Fibroblast of lung (primary cell): ENCODE data around the gene RAP2C. TPM values are rescaled to one million over a fixed set of nuclear protein-coding genes. Genes with fewer than 3 reads are reported as not detected.

ENCODE experiments used
- DNase-seq, 2 donors: peaks; one replicate each; pipeline versions ENCODE4 v3.0.0 to v3.0.0-alpha.2; 2010; ENCODE audit warnings: low read depth in 2 of 2
- H2AFZ ChIP-seq: 2 replicates; pipeline ENCODE4 v1.5.1; 2012; ENCODE audit warnings: low read length, control low read depth, inconsistent platforms
- H3K27ac ChIP-seq: 2 replicates; pipeline ENCODE4 v1.5.1; 2011; ENCODE audit warnings: low read length, control low read depth; ENCODE audit not compliant: insufficient read depth
- H3K27me3 ChIP-seq: 2 replicates; pipeline ENCODE4 v1.5.1; 2011; ENCODE audit warnings: mild to moderate bottlenecking, low read length; ENCODE audit not compliant: control insufficient read depth, insufficient read depth
- H3K36me3 ChIP-seq: 2 replicates; pipeline ENCODE4 v1.5.1; 2011; ENCODE audit warnings: low read length; ENCODE audit not compliant: control insufficient read depth, insufficient read depth
- H3K4me1 ChIP-seq: 2 replicates; pipeline ENCODE4 v1.5.1; 2011; ENCODE audit warnings: low read length; ENCODE audit not compliant: control insufficient read depth, insufficient read depth; ENCODE audit errors: extremely low read depth
- H3K4me2 ChIP-seq: 2 replicates; pipeline ENCODE4 v1.5.1; 2011; ENCODE audit warnings: low read length, control low read depth; ENCODE audit not compliant: insufficient read depth; ENCODE audit errors: extremely low read depth
- H3K4me3 ChIP-seq, 4 experiments: fragments of 200-600 bp in 1 of 4; sonication (generic) in 1 of 4; replicated peaks in 1 of 4; 2 replicates each; pipeline ENCODE4 v1.5.1; 2011 to 2016; ENCODE audit warnings: low read length in 4 of 4, low read depth in 3 of 4, mild to moderate bottlenecking in 3 of 4, control low read depth in 2 of 4, inconsistent platforms in 1 of 4, mixed read lengths in 1 of 4; ENCODE audit not compliant: insufficient read depth in 1 of 4; ENCODE audit errors: control extremely low read depth in 1 of 4
- H3K79me2 ChIP-seq: 2 replicates; pipeline ENCODE4 v1.5.1; 2012; ENCODE audit warnings: mild to moderate bottlenecking, low read length, inconsistent platforms; ENCODE audit not compliant: control insufficient read depth, insufficient read depth
- H3K9ac ChIP-seq: 2 replicates; pipeline ENCODE4 v1.5.1; 2011; ENCODE audit warnings: mild to moderate bottlenecking, low read length, control low read depth; ENCODE audit not compliant: insufficient read depth
- H3K9me3 ChIP-seq: 2 replicates; pipeline ENCODE4 v1.5.1; 2012; ENCODE audit warnings: low read depth, low read length; ENCODE audit not compliant: control insufficient read depth, insufficient read depth
- H4K20me1 ChIP-seq: 2 replicates; pipeline ENCODE4 v1.5.1; 2011; ENCODE audit warnings: low read length; ENCODE audit not compliant: control insufficient read depth, insufficient read depth; ENCODE audit errors: extremely low read depth
- CTCF ChIP-seq, 2 donors: IDR thresholded peaks in 1 of 2; conservative IDR thresholded peaks in 1 of 2; 1 replicate in 1 of 2; 2 replicates in 1 of 2; pipeline ENCODE4 v1.5.1; 2011 to 2012; ENCODE audit warnings: low read length in 2 of 2, control low read depth in 1 of 2, inconsistent platforms in 1 of 2, low read depth in 1 of 2, mild to moderate bottlenecking in 1 of 2
- EZH2 ChIP-seq: IDR thresholded peaks from 2 replicates; pipeline ENCODE4 v1.5.1; 2012; ENCODE audit warnings: low read length, control low read depth, mild to moderate bottlenecking; ENCODE audit errors: missing control alignments
- polyA plus RNA-seq, 2 donors: library from polyadenylated mRNA; depleted of rRNA in 1 of 2; stranded (reverse) in 1 of 2; unstranded in 1 of 2; fragments of >200 nt; gene quantifications; 2 replicates each; pipeline ENCODE4 v1.2.1, GENCODE V29; 2011 to 2012; ENCODE audit warnings: missing spikeins in 1 of 2
- total RNA-seq: library from RNA; depleted of rRNA; stranded (reverse); fragments of >200 nt; gene quantifications from 2 replicates; pipeline ENCODE4 v1.2.1, GENCODE V29; 2014

The RAP2C gene
- total and polyA plus RNA-seq, 2 donors (not counting 1 experiment from before 2014, with no cell fraction given): 18.5 to 24.4 TPM

DNA sequence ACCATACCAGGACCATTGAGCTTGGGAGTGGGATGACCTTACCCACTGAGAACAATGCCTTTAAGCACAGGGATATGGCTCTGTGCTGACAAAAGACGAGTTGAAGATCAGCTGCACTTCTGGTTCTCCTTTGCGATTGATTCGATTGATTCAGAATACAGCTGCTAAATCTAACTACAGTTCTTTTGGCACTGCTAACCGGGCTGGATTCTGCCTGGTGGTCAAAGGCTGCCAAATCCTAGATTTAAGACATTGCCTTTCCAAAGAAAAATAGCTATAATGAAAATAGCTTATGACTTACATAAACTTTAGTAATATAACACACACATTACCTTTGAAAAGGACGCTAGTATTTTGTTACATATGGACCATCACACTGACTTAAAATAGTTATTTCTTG, 18.3 kb downstream of the RAP2C start:
- Histone ChIP-seq H3K9me3 (no peaks in the 10 kb centered on the region), H3K79me2 (no peaks in the 10 kb centered on the region), H2AFZ (no peak overlapping the region), H3K4me1 (no peaks in the 10 kb centered on the region), H3K4me2 (no peak overlapping the region), H3K27me3 (no peaks in the 10 kb centered on the region), H3K4me3 (no peak overlapping the region), H4K20me1 (no peaks in the 10 kb centered on the region), H3K9ac (no peak overlapping the region), H3K36me3 (no peaks in the 10 kb centered on the region), H3K27ac (no peak overlapping the region)
- TF ChIP-seq CTCF (conservative IDR thresholded peaks at IDR 0.05 in 1 of 2, IDR thresholded peaks at IDR 0.05 in 1 of 2; ENCODE audit: low read depth in 1 of 2, low read length in 2 of 2) (no peak), EZH2 (no peak)
- DNase-seq: no peak

DNA sequence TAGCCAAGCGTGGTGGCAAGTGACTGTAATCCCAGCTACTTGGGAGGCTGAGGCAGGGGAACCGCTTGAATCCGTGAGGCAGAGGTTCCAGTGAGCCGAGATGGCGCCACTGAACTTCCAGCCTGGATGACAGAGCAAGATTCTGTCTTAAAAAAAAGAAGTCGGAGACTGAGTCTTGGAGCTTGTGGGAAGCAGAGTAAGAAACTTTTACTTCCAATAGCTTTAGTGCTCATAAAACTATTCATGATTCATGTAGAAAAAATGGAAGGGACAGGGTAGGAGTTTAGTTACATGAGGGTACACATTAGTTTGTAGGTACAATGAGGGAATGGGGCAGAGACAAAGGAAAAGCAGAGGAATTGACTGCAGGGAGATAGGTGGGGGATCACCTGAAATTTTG, 19.3 kb downstream of the RAP2C start:
- H3K27me3 ChIP-seq: no peaks in the 10 kb centered on the region
- no peaks in the 10 kb centered on the region for H3K9me3 ChIP-seq
- no peak overlapping the region for H3K4me3 ChIP-seq
- peak in 1 of 2 donors; percentile 23 for DNase-seq
- H3K9ac ChIP-seq: no peak overlapping the region
- TF ChIP-seq EZH2 (no peak), CTCF (conservative IDR thresholded peaks at IDR 0.05 in 1 of 2, IDR thresholded peaks at IDR 0.05 in 1 of 2; ENCODE audit: low read depth in 1 of 2, low read length in 2 of 2) (no peak)
- no peak overlapping the region for H3K4me2 ChIP-seq
- H4K20me1 ChIP-seq: no peaks in the 10 kb centered on the region
- H2AFZ ChIP-seq: no peak overlapping the region
- H3K36me3 ChIP-seq: no peaks in the 10 kb centered on the region
- H3K27ac ChIP-seq: no peak overlapping the region
- H3K4me1 ChIP-seq: no peaks in the 10 kb centered on the region
- H3K79me2 ChIP-seq: no peaks in the 10 kb centered on the region

DNA sequence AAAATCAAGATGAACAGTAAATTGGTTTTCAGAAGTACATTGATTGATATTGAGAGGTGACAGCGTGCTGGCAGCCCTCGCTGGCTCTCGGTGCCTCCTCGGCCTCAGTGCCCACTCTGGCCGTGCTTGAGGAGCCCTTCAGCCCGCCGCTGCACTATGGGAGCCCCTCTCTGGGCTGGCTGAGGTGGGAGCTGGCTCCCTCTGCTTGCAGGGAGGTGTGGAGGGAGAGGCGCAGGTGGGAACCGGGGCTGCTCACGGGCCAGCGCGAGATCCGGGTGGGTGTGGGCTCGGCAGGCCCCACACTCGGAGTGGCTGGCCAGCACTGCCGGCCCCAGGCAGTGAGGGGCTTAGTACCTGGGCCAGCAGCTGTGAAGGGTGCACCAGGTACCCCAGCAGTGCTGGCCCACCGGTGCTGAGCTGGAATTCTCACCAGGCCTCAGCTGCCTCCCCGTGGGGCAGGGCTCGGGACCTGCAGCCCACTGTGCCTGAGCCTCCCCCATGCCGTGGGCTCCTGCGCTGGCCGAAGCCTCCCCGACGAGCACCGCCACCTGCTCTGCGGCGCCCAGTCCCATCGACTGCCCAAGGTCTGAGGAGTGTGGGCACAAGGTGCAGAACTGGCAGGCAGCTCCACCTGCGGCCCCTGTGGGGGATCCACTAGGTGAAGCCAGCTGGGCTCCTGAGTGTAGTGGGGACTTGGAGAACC, 25.2 kb downstream of the RAP2C start:
- Histone ChIP-seq H3K9ac (no peak overlapping the region), H3K4me2 (no peak overlapping the region)

More for the DNA sequence above, 25.2 kb downstream of the RAP2C start:
- TF ChIP-seq EZH2 (no peak), CTCF (conservative IDR thresholded peaks at IDR 0.05 in 1 of 2, IDR thresholded peaks at IDR 0.05 in 1 of 2; ENCODE audit: low read depth in 1 of 2, low read length in 2 of 2) (no peak)
- no peak overlapping the region for H2AFZ ChIP-seq
- no peak overlapping the region for H3K4me3 ChIP-seq
- no peak for DNase-seq
- no peaks in the 10 kb centered on the region for H3K79me2 ChIP-seq
- no peaks in the 10 kb centered on the region for H3K9me3 ChIP-seq
- no peaks in the 10 kb centered on the region for H3K4me1 ChIP-seq
- no peaks in the 10 kb centered on the region for H3K27me3 ChIP-seq
- no peaks in the 10 kb centered on the region for H4K20me1 ChIP-seq
- H3K36me3 ChIP-seq: no peaks in the 10 kb centered on the region
- H3K27ac ChIP-seq: no peak overlapping the region
